Kidney (tissue), 14 donors: ENCODE measurements around the gene MS4A6E. TPM values are rescaled to one million over a fixed set of nuclear protein-coding genes. Genes with fewer than 3 reads are reported as not detected.
A peak's percentile ranks its signal among the peaks of the same experiment; 100 is the strongest.

ENCODE experiments used
- DNase-seq, 5 donors: peaks; one replicate each; pipeline ENCODE4 v3.0.0-alpha.2; 2013 to 2020
- FAIRE-seq: peaks from 2 replicates; lab custom pipeline; 2012; peaks lifted over from hg19 to GRCh38; lab: Jason Lieb, UNC
- H3K27ac ChIP-seq, 2 donors: one replicate each; pipeline ENCODE4 v1.7.0; 2013; ENCODE audit warnings: low read depth in 2 of 2, low read length in 2 of 2, inconsistent platforms in 1 of 2
- H3K27me3 ChIP-seq: one replicate; pipeline ENCODE4 v1.7.1; 2013; ENCODE audit warnings: low read length, inconsistent platforms; ENCODE audit not compliant: control insufficient read depth, insufficient read depth
- H3K36me3 ChIP-seq, 3 donors: one replicate each; pipeline versions ENCODE4 v1.7.0 to v1.7.1; 2013; ENCODE audit warnings: low read length in 3 of 3, control low read depth in 1 of 3, inconsistent platforms in 1 of 3; ENCODE audit not compliant: insufficient read depth in 3 of 3, control insufficient read depth in 2 of 3
- H3K4me1 ChIP-seq, 3 donors: one replicate each; pipeline versions ENCODE4 v1.7.0 to v1.7.1; 2013; ENCODE audit warnings: low read length in 3 of 3, inconsistent platforms in 1 of 3, low read depth in 1 of 3; ENCODE audit not compliant: control insufficient read depth in 2 of 3, insufficient read depth in 2 of 3
- H3K4me3 ChIP-seq, 3 donors: one replicate each; pipeline versions ENCODE4 v1.7.0 to v1.8.1; 2013; ENCODE audit warnings: low read length in 3 of 3, control low read depth in 1 of 3, inconsistent platforms in 1 of 3
- H3K9ac ChIP-seq, 3 donors: one replicate each; pipeline versions ENCODE4 v1.7.0 to v1.7.1; 2013; ENCODE audit warnings: low read length in 3 of 3, control low read depth in 1 of 3, inconsistent platforms in 1 of 3
- H3K9me3 ChIP-seq, 3 donors: one replicate each; pipeline versions ENCODE4 v1.7.0 to v1.7.1; 2013; ENCODE audit warnings: low read length in 3 of 3, control low read depth in 1 of 3, inconsistent platforms in 1 of 3; ENCODE audit not compliant: control insufficient read depth in 2 of 3, insufficient read depth in 1 of 3
- CTCF ChIP-seq: IDR thresholded peaks from 3 replicates; pipeline ENCODE4 v1.5.1; 2012; ENCODE audit warnings: mild to moderate bottlenecking, moderate library complexity, borderline replicate concordance; ENCODE audit not compliant: insufficient read depth; ENCODE audit errors: extremely low read depth
- intact Hi-C: fragments of 100-400 bp; cut with DNase I; formaldehyde crosslinking; loops from one replicate; pipeline ENCODE4 v1.11.1; 2022
- polyA plus RNA-seq: library from polyadenylated mRNA; stranded (reverse); fragments of 350-450 nt; fragmentation: Illumina TruSeq; extraction: RNeasy Lipid Tissue Mini Kit (QIAGEN cat#74804); gene quantifications from one replicate; pipeline ENCODE4 v1.2.3, GENCODE V29; 2014; ENCODE audit warnings: low read depth, low replicate concordance; ENCODE audit not compliant: insufficient read depth
- total RNA-seq: library from RNA; stranded (reverse); fragmentation: NEBNext Ultra II Directional; extraction: Animal tissue kit (Norgen Biotek cat#: 25700); gene quantifications from one replicate; pipeline ENCODE4 v1.2.1, GENCODE V29; 2021
- donor health status: control.
- donor health status: control.
- donor health status: control.
- donor health status: control.
- donor health status: control.
- donor health status: DM: yes; HTN: yes; CAD: no.
- donor health status: Normal renal cell carcinoma (clear cell type).

Gene MS4A6E
- total and polyA plus RNA-seq, 2 donors from 2014 or later, result 0.38 TPM; not detected in 1

- Histone ChIP-seq H3K9ac (no peak overlapping the region), H3K4me1 (no peaks in the 10 kb centered on the region), H3K36me3 (no peaks in the 10 kb centered on the region), H3K4me3 (no peak overlapping the region), H3K9me3 (no peaks in the 10 kb centered on the region), H3K27me3 (no peaks in the 10 kb centered on the region), H3K27ac (no peak overlapping the region)
- no peak for FAIRE-seq
- intact Hi-C loops, result no loop called here
- no peak for DNase-seq
- TF ChIP-seq CTCF, result no peak
Observed at GRCh38 chr11:60328460-60328859, 1.4 kb downstream of the MS4A6E start.

- no peak overlapping the region for H3K27ac ChIP-seq
- intact Hi-C loops, result no loop called here
Observed at GRCh38 chr11:60332846-60333245, 5.8 kb downstream of the MS4A6E start.

GRCh38 chr11:60334005-60334620, 7.1 kb downstream of the MS4A6E start:
- no peak overlapping the region for H3K9ac ChIP-seq
- no peaks in the 10 kb centered on the region for H3K27me3 ChIP-seq
- peak; percentile 48 for TF ChIP-seq CTCF
- no peaks in the 10 kb centered on the region for H3K4me1 ChIP-seq
- intact Hi-C loops, result no loop called here
- H3K36me3 ChIP-seq, result no peaks in the 10 kb centered on the region
- H3K4me3 ChIP-seq, result no peak overlapping the region
- FAIRE-seq (no peak), DNase-seq (peak in 4 of 5 donors; percentile 51 to 67 (median 62))
- no peaks in the 10 kb centered on the region for H3K9me3 ChIP-seq
- H3K27ac ChIP-seq, result no peak overlapping the region

More at GRCh38 chr11:60332846-60333245, 5.8 kb downstream of the MS4A6E start:
- no peak for TF ChIP-seq CTCF
- DNase-seq (no peak), FAIRE-seq (no peak)
- Histone ChIP-seq H3K36me3 (no peaks in the 10 kb centered on the region), H3K9ac (no peak overlapping the region), H3K9me3 (no peaks in the 10 kb centered on the region), H3K4me1 (no peaks in the 10 kb centered on the region), H3K27me3 (no peaks in the 10 kb centered on the region), H3K4me3 (no peak overlapping the region)
